GM12878 (cell line): ENCODE measurements around the gene BIRC7. TPM values are rescaled to one million over a fixed set of nuclear protein-coding genes. Genes with fewer than 3 reads are reported as not detected.
A peak's percentile ranks its signal among the peaks of the same experiment; 100 is the strongest.

Experiments
- BHLHE40 ChIP-seq, 2 experiments: fragments of 450-650 bp in 1 of 2; IDR thresholded peaks; 2 replicates each; pipeline ENCODE4 v1.6.1; 2011 to 2017; ENCODE audit warnings: low read depth in 2 of 2, borderline replicate concordance in 1 of 2, improper control_type of control experiment in 1 of 2, low read length in 1 of 2, mild to moderate bottlenecking in 1 of 2
- LARP7 ChIP-seq: fragments of 450-650 bp; IDR thresholded peaks from 2 replicates; pipeline ENCODE4 v1.6.1; 2017; ENCODE audit warnings: mild to moderate bottlenecking
- MYC ChIP-seq: IDR thresholded peaks from 2 replicates; pipeline ENCODE4 v1.6.1; 2011; ENCODE audit warnings: mild to moderate bottlenecking, low read length, moderate library complexity, inconsistent platforms; ENCODE audit not compliant: insufficient read depth, insufficient replicate concordance, insufficient read length, severe bottlenecking
- NFXL1 ChIP-seq: fragments of 450-650 bp; IDR thresholded peaks from 2 replicates; pipeline ENCODE4 v1.6.1; 2017; ENCODE audit warnings: antibody characterized with exemption, mild to moderate bottlenecking, borderline replicate concordance
- NKRF ChIP-seq: fragments of 450-650 bp; conservative IDR thresholded peaks from 2 replicates; pipeline ENCODE4 v1.6.1; 2017; ENCODE audit warnings: mild to moderate bottlenecking, moderate library complexity
- NR2C1 ChIP-seq: fragments of 450-650 bp; IDR thresholded peaks from 2 replicates; pipeline ENCODE4 v1.6.1; 2017; ENCODE audit warnings: antibody characterized with exemption, mild to moderate bottlenecking, moderate library complexity
- NR2F1 ChIP-seq: fragments of 450-650 bp; conservative IDR thresholded peaks from 2 replicates; pipeline ENCODE4 v1.6.1; 2017; ENCODE audit warnings: mild to moderate bottlenecking
- POU2F2 ChIP-seq: IDR thresholded peaks from 3 replicates; pipeline ENCODE4 v1.6.1; 2011; ENCODE audit warnings: low read depth, mild to moderate bottlenecking, low read length, borderline replicate concordance
- RB1 ChIP-seq: fragments of 450-650 bp; formaldehyde crosslinking; IDR thresholded peaks from 2 replicates; pipeline ENCODE4 v1.6.1; 2017; ENCODE audit warnings: mild to moderate bottlenecking, borderline replicate concordance
- RELA ChIP-seq: fragments of 450-650 bp; IDR thresholded peaks from 2 replicates; pipeline ENCODE4 v1.8.0; 2014; ENCODE audit warnings: borderline replicate concordance; ENCODE audit not compliant: partially characterized antibody
- SREBF2 ChIP-seq: IDR thresholded peaks from 2 replicates; pipeline ENCODE4 v1.6.1; 2012; ENCODE audit warnings: mild to moderate bottlenecking, low read length
- TBL1XR1 ChIP-seq: IDR thresholded peaks from 2 replicates; pipeline ENCODE4 v1.6.1; 2012; ENCODE audit warnings: low read depth, low read length, improper control_type of control experiment
- TCF12 ChIP-seq: IDR thresholded peaks from 2 replicates; pipeline ENCODE4 v1.6.1; 2011; ENCODE audit warnings: low read depth, mild to moderate bottlenecking, low read length
- YY1 ChIP-seq: IDR thresholded peaks from 2 replicates; pipeline ENCODE4 v1.6.1; 2011; ENCODE audit warnings: low read depth, mild to moderate bottlenecking, low read length
- polyA plus RNA-seq, 11 experiments: library from polyadenylated mRNA; depleted of rRNA in 4 of 11; unstranded in 6 of 11; stranded (reverse) in 5 of 11; fragments of >200 nt; fragmentation: Nextera tagmentation in 4 of 11; fragmentation: Illumina TruSeq in 1 of 11; extraction: Ambion mirVana in 4 of 11; extraction: Trizol in 1 of 11; gene quantifications; 1 replicate in 1 of 11; 2 replicates in 10 of 11; pipeline versions ENCODE4 v1.2.1 to v1.2.3, GENCODE V29; 2011 to 2016; ENCODE audit warnings: inconsistent platforms in 2 of 11, missing spikeins in 2 of 11, low read depth in 1 of 11
- total RNA-seq, 4 experiments: library from RNA; depleted of rRNA in 3 of 4; stranded (reverse); fragments of >200 nt in 3 of 4; fragmentation: Illumina TruSeq in 1 of 4; extraction: Trizol in 1 of 4; gene quantifications; 2 replicates each; pipeline versions ENCODE4 v1.2.1 to v1.2.3, GENCODE V29; 2013 to 2021
- TF ChIP-seq, protein P1 (sequence below): fragments of 450-650 bp; IDR thresholded peaks from 2 replicates; pipeline ENCODE4 v1.6.1; 2017; ENCODE audit warnings: mild to moderate bottlenecking, low read depth, inconsistent platforms; ENCODE audit not compliant: poor library complexity, severe bottlenecking
- TF ChIP-seq, protein P2 (sequence below): fragments of 450-650 bp; IDR thresholded peaks from 2 replicates; pipeline ENCODE4 v1.6.1; 2017; ENCODE audit warnings: low read depth, mild to moderate bottlenecking, moderate library complexity
- TF ChIP-seq, protein P3 (sequence below): IDR thresholded peaks from 2 replicates; pipeline ENCODE4 v1.6.1; 2011; ENCODE audit warnings: borderline replicate concordance, low read depth, mild to moderate bottlenecking, moderate library complexity, mixed read lengths, low read length; ENCODE audit not compliant: insufficient read depth; ENCODE audit errors: extremely low read length
- TF ChIP-seq, protein P4 (sequence below): fragments of 150-350 bp; IDR thresholded peaks from 2 replicates; pipeline ENCODE4 v1.6.1; 2016; ENCODE audit warnings: low read depth, low read length

The BIRC7 gene
- total and polyA plus RNA-seq, 10 of the 15 experiments (the other 5 are each of a cell fraction or from before 2014, with no cell fraction given) = 0.31 TPM; not detected in 9

- TF ChIP-seq, protein P1, sequence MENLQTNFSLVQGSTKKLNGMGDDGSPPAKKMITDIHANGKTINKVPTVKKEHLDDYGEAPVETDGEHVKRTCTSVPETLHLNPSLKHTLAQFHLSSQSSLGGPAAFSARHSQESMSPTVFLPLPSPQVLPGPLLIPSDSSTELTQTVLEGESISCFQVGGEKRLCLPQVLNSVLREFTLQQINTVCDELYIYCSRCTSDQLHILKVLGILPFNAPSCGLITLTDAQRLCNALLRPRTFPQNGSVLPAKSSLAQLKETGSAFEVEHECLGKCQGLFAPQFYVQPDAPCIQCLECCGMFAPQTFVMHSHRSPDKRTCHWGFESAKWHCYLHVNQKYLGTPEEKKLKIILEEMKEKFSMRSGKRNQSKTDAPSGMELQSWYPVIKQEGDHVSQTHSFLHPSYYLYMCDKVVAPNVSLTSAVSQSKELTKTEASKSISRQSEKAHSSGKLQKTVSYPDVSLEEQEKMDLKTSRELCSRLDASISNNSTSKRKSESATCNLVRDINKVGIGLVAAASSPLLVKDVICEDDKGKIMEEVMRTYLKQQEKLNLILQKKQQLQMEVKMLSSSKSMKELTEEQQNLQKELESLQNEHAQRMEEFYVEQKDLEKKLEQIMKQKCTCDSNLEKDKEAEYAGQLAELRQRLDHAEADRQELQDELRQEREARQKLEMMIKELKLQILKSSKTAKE = no peak
- peak; percentile 83 for TF ChIP-seq SREBF2
- peak; percentile 88 for TF ChIP-seq RELA
- 0 out of 3 replicates have a peak, but pooled peaks have one; percentile 8 for TF ChIP-seq POU2F2
- peak; percentile 42; the same call in 1 of the 2 replicates for TF ChIP-seq LARP7
- TF ChIP-seq, protein P2, sequence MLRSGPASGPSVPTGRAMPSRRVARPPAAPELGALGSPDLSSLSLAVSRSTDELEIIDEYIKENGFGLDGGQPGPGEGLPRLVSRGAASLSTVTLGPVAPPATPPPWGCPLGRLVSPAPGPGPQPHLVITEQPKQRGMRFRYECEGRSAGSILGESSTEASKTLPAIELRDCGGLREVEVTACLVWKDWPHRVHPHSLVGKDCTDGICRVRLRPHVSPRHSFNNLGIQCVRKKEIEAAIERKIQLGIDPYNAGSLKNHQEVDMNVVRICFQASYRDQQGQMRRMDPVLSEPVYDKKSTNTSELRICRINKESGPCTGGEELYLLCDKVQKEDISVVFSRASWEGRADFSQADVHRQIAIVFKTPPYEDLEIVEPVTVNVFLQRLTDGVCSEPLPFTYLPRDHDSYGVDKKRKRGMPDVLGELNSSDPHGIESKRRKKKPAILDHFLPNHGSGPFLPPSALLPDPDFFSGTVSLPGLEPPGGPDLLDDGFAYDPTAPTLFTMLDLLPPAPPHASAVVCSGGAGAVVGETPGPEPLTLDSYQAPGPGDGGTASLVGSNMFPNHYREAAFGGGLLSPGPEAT = 0 out of 2 replicates have a peak, but pooled peaks have one; percentile 20
- 0 out of 2 replicates have a peak, but pooled peaks have one; percentile 36 for TF ChIP-seq NR2C1
- TF ChIP-seq MYC = peak; percentile 45
- no peak for TF ChIP-seq NFXL1
- 0 out of 2 replicates have a peak, but pooled peaks have one; percentile 57 for TF ChIP-seq TBL1XR1
- TF ChIP-seq YY1 = peak; percentile 94
- TF ChIP-seq, protein P3, sequence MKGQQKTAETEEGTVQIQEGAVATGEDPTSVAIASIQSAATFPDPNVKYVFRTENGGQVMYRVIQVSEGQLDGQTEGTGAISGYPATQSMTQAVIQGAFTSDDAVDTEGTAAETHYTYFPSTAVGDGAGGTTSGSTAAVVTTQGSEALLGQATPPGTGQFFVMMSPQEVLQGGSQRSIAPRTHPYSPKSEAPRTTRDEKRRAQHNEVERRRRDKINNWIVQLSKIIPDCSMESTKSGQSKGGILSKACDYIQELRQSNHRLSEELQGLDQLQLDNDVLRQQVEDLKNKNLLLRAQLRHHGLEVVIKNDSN = peak; percentile 96
- peak; percentile 94 for TF ChIP-seq TCF12
- TF ChIP-seq NR2F1 = peak; percentile 52; the same call in 1 of the 2 replicates
- TF ChIP-seq RB1 = peak; percentile 94; the same call in 1 of the 2 replicates
- peak; percentile 98 to 99 for TF ChIP-seq BHLHE40 (IDR thresholded peaks at IDR 0.05; ENCODE audit: borderline replicate concordance in 1 of 2, low read depth in 2 of 2, low read length in 1 of 2)
- TF ChIP-seq, protein P4, sequence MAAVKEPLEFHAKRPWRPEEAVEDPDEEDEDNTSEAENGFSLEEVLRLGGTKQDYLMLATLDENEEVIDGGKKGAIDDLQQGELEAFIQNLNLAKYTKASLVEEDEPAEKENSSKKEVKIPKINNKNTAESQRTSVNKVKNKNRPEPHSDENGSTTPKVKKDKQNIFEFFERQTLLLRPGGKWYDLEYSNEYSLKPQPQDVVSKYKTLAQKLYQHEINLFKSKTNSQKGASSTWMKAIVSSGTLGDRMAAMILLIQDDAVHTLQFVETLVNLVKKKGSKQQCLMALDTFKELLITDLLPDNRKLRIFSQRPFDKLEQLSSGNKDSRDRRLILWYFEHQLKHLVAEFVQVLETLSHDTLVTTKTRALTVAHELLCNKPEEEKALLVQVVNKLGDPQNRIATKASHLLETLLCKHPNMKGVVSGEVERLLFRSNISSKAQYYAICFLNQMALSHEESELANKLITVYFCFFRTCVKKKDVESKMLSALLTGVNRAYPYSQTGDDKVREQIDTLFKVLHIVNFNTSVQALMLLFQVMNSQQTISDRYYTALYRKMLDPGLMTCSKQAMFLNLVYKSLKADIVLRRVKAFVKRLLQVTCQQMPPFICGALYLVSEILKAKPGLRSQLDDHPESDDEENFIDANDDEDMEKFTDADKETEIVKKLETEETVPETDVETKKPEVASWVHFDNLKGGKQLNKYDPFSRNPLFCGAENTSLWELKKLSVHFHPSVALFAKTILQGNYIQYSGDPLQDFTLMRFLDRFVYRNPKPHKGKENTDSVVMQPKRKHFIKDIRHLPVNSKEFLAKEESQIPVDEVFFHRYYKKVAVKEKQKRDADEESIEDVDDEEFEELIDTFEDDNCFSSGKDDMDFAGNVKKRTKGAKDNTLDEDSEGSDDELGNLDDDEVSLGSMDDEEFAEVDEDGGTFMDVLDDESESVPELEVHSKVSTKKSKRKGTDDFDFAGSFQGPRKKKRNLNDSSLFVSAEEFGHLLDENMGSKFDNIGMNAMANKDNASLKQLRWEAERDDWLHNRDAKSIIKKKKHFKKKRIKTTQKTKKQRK = no peak
- peak; percentile 70 for TF ChIP-seq NKRF
These were observed 19.5 kb upstream of the BIRC7 start, which contains the start of gene YTHDF1 (continued) for GRCh38 chr20:63216041-63216848.
